HG03521 (cell line): ENCODE results near the gene UBTD2.
A peak's percentile ranks its signal among the peaks of the same experiment; 100 is the strongest.
"Not testable (repeated sequence)": the region's sequence is repeated elsewhere in the genome, so short reads cannot be mapped to it uniquely, and the experiment has no call there.

Experiments
- ATAC-seq: cut with Tn5 transposase; IDR thresholded peaks from one replicate; pipeline ENCODE4 v1.9.1; 2021; ENCODE audit warnings: mild to moderate bottlenecking, moderate library complexity; ENCODE audit not compliant: unreplicated experiment

The UBTD2 gene

GRCh38 chr5:172293054-172293744 lies 9.6 kb upstream of the UBTD2 start:
- ATAC-seq = peak; percentile 80

GRCh38 chr5:172291837-172292236 lies 8.3 kb upstream of the UBTD2 start:
- ATAC-seq = not testable (repeated sequence)

GRCh38 chr5:172288465-172288864 lies 4.9 kb upstream of the UBTD2 start:
- ATAC-seq = no peak

- ATAC-seq = not testable (repeated sequence)
Measured at GRCh38 chr5:172287140-172287539, 3.6 kb upstream of the UBTD2 start.

DNA sequence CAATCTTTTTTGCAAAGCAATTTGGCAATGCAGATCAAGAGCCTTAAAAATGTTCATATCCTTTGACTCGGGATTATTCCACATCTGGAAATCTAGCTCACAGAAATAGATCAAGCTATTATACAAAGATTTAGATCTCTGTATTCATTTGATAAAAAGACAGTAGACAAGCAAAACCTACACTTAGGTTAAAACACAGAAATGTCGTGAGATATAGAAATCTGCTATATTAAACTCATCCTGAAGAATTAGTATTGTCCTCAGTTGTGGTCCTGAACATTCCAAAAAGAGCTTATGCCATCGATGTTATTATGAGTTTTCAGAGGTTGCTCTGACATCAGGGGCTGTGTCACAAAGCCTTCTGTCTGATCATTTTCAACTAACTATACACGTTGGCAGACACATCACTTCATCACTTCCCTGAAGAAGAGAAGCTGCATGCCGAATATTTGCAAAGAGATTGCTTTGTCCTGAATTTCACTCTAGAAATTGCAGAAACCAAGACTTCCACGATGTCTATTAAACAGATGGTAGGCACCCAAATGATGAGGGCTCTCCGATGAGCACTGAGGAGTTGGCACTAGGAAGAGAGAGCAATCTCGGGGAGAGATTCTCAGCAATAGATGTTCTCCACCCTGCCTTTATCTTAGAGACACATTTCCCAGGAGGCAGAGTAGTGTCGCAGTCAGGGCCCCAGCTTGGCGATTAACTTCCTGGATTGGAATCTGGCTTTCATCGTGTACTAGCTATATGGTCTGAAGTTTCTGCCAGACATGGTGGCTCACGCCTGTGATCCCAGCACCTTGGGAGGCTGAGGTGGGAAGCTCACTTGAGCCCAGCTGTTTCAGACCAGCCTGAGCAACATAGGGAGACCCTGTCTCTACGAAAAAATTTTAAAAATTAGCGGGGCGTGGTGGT lies 1.9 kb upstream of the UBTD2 start:
- ATAC-seq = no peak

DNA sequence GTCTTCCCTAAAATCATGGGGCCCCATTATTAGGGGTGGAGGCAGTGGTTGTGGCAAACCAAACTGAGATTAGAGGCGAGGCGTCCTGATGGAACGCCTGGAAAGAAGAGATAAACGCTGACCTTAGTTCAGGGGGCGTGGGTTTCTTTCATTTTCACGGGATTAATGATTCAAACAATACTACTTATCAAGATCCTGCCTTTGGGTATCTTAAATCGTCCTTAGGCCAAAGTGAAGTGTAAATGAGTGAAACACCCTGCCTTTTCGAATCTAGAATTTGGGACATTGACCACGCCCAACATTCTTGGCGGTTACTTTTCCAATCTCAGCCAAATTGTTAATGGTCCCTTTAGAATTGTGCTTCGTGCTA lies 1.0 kb upstream of the UBTD2 start:
- no peak for ATAC-seq

- peak; percentile 83 for ATAC-seq
Measured at GRCh38 chr5:172283862-172284610, 472 bp upstream of the UBTD2 start.

GRCh38 chr5:172282272-172283019 lies 1.1 kb downstream of the UBTD2 start:
- no peak for ATAC-seq

GRCh38 chr5:172281346-172281745 lies 2.2 kb downstream of the UBTD2 start:
- no peak for ATAC-seq

- no peak for ATAC-seq
Measured at GRCh38 chr5:172280929-172281328, 2.6 kb downstream of the UBTD2 start.

GRCh38 chr5:172280317-172280716 lies 3.2 kb downstream of the UBTD2 start:
- ATAC-seq = no peak

DNA sequence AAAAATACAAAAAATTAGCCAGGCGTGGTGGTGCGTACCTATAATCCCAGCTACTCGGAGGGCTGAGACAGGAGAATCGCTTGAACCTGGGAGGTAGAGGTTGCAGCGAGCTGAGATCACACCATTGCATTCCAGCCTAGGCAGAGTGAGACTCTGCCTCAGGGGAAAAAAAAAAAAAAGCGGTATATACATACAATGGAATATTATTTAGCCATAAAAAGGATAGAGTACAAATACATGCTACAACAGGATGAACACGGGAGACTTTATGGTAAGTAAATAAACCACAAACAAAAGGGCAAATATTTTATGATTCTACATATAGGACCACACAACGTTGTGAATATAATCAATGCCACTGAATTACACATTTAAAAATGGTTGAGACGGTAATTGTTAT lies 5.2 kb downstream of the UBTD2 start:
- ATAC-seq = no peak

- no peak for ATAC-seq
Measured at GRCh38 chr5:172276214-172276613, 7.3 kb downstream of the UBTD2 start.

GRCh38 chr5:172274951-172275753 lies 8.4 kb downstream of the UBTD2 start:
- no peak for ATAC-seq

DNA sequence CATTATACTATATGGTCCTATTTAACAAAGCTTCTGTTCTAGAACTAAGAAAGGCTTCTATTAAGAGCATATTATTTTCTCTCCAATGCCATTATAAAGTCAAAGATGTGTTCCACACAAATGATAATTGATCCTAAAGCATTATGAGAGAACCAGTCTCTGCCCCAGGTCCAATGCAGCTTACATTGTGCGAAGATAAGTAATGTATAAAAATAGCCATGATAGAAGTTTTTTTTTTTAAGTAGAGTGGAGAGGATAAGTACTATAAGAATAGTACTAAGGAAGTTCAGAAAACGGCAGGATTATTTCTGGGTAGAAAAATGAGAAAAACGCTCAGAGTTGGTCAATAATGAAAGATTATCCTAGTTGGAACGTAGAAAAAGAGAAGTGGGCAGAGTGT lies 15.6 kb downstream of the UBTD2 start:
- ATAC-seq = no peak

DNA sequence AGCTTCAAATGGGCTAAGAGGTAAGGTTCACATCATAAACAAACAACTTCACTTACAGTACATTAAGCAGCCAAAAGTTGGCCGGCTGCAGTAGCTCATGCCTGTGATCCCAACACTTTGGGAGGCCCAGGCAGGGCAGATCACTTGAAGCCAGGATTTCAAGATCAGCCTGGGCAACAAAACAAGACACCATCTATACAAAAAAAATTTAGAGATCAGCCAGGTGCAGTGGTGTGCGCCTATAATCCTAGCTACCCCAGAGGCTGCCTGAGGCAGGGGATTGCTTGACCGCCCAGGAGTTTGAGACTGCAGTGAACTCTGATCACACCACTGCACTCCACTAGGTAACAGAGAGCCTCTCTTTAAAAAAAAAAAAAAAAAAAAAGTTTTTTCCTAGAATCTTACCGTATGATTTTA lies 16.9 kb downstream of the UBTD2 start:
- no peak for ATAC-seq

- no peak for ATAC-seq
Measured at GRCh38 chr5:172266071-172266675, 17.4 kb downstream of the UBTD2 start.

DNA sequence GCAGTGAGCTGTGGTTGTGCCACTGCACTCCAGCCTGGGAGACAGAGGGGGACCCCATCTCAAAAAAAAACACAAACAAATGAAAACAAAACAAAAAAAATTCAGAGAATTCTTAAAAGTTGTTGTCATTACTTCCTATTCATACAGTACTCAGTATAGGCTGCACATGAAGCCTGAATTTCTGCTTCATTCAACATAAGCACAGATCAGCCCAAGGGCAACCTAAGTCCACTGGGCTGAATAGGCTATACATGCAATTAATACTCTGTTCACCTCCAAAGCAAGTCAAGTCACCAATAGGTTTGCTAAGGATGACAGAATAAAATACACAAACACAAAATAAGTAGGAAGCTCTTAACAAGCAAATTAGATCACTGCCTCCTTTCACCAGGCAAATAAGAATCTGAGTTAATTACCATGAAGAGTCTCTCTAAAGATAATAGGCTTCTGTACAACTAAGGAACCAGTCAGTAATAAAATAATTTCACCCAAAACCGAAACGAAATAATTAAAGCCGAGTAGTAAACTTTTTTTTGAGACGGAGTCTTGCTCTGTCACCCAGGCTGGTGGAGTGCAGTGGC lies 18.7 kb downstream of the UBTD2 start:
- ATAC-seq = no peak

- ATAC-seq = no peak
Measured at GRCh38 chr5:172255444-172255843, 28.1 kb downstream of the UBTD2 start.
